Liver (tissue), 3 donors: ENCODE results near the gene PRXL2A.

Source experiments
- CTCF ChIP-seq: fragments of 150-350 bp; IDR thresholded peaks from 2 replicates; pipeline ENCODE4 v1.5.1; 2017; ENCODE audit warnings: improper control_type of control experiment, low read depth, low read length; ENCODE audit not compliant: missing input control
- EGR1 ChIP-seq, 2 donors: IDR thresholded peaks; 2 replicates each; pipeline ENCODE4 v1.6.1; 2016 to 2018; ENCODE audit warnings: antibody characterized with exemption in 2 of 2, low read depth in 2 of 2
- FOXA1 ChIP-seq: IDR thresholded peaks from 2 replicates; pipeline ENCODE4 v1.6.1; 2016; ENCODE audit warnings: antibody characterized with exemption
- HNF4G ChIP-seq: IDR thresholded peaks from 2 replicates; pipeline ENCODE4 v1.6.1; 2016; ENCODE audit warnings: antibody characterized with exemption
- MAX ChIP-seq: IDR thresholded peaks from 2 replicates; pipeline ENCODE4 v1.6.1; 2016; ENCODE audit warnings: antibody characterized with exemption
- RAD21 ChIP-seq, 2 donors: IDR thresholded peaks; 2 replicates each; pipeline ENCODE4 v1.6.1; 2016; ENCODE audit warnings: antibody characterized with exemption in 2 of 2, mild to moderate bottlenecking in 2 of 2
- TAF1 ChIP-seq: conservative IDR thresholded peaks from 2 replicates; pipeline ENCODE4 v1.6.1; 2016; ENCODE audit warnings: antibody characterized with exemption, mild to moderate bottlenecking
- ZBTB33 ChIP-seq: IDR thresholded peaks from 2 replicates; pipeline ENCODE4 v1.6.1; 2016; ENCODE audit warnings: antibody characterized with exemption
- donor health status: healthy.
- donor health status: healthy.

- TF ChIP-seq CTCF, result no peak
- TF ChIP-seq MAX, result no peak
- no peak for TF ChIP-seq TAF1
- TF ChIP-seq FOXA1, result no peak
- TF ChIP-seq ZBTB33, result no peak
- no peak for TF ChIP-seq HNF4G
- no peak for TF ChIP-seq EGR1 (IDR thresholded peaks at IDR 0.05; ENCODE audit: low read depth in 2 of 2)
- no peak for TF ChIP-seq RAD21 (IDR thresholded peaks at IDR 0.05)
Observed at GRCh38 chr10:80484243-80484642, 75.9 kb downstream of the PRXL2A start.
